WI38 (cell line): ENCODE data around the gene ELOVL6.

Experiments
- H3K4me3 ChIP-seq: 2 replicates; pipeline ENCODE4 v1.5.1; 2011; ENCODE audit warnings: low read depth, mild to moderate bottlenecking, control low read depth, low read length
- TF ChIP-seq, protein P1 (sequence below): IDR thresholded peaks from 2 replicates; pipeline ENCODE4 v1.5.1; 2012; ENCODE audit warnings: low read depth, mild to moderate bottlenecking, control low read depth, low read length

ELOVL6 gene

DNA sequence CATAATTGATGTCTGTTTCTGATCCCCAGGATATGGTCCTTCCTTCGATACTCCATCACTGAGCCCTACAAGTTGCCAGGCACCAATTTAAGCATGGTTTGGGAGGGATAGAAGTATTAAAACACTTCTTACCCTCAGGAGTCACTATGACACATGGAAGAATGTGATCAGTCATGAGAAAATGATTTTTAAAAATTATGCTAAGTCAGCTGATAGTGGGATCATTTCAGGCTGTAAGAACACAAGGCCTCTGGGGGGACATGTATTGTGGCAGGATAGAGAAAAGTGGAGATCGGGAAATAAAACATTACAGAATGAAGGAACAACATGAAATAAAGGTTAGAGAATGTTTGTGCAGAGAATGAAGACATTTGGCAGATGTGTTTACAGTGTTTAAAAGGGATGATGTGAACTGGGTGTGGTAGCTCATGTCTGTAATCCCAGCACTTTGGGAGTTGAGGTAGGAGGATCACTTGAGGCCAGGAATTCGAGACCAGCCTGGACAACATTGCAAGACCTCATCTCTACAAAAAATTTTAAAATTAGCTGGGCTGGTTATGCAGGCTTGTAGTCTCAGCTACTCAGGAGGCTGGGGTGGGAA, 64.0 kb downstream of the ELOVL6 start:
- TF ChIP-seq, protein P1, sequence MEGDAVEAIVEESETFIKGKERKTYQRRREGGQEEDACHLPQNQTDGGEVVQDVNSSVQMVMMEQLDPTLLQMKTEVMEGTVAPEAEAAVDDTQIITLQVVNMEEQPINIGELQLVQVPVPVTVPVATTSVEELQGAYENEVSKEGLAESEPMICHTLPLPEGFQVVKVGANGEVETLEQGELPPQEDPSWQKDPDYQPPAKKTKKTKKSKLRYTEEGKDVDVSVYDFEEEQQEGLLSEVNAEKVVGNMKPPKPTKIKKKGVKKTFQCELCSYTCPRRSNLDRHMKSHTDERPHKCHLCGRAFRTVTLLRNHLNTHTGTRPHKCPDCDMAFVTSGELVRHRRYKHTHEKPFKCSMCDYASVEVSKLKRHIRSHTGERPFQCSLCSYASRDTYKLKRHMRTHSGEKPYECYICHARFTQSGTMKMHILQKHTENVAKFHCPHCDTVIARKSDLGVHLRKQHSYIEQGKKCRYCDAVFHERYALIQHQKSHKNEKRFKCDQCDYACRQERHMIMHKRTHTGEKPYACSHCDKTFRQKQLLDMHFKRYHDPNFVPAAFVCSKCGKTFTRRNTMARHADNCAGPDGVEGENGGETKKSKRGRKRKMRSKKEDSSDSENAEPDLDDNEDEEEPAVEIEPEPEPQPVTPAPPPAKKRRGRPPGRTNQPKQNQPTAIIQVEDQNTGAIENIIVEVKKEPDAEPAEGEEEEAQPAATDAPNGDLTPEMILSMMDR: no peak
- no peak overlapping the region for H3K4me3 ChIP-seq

DNA sequence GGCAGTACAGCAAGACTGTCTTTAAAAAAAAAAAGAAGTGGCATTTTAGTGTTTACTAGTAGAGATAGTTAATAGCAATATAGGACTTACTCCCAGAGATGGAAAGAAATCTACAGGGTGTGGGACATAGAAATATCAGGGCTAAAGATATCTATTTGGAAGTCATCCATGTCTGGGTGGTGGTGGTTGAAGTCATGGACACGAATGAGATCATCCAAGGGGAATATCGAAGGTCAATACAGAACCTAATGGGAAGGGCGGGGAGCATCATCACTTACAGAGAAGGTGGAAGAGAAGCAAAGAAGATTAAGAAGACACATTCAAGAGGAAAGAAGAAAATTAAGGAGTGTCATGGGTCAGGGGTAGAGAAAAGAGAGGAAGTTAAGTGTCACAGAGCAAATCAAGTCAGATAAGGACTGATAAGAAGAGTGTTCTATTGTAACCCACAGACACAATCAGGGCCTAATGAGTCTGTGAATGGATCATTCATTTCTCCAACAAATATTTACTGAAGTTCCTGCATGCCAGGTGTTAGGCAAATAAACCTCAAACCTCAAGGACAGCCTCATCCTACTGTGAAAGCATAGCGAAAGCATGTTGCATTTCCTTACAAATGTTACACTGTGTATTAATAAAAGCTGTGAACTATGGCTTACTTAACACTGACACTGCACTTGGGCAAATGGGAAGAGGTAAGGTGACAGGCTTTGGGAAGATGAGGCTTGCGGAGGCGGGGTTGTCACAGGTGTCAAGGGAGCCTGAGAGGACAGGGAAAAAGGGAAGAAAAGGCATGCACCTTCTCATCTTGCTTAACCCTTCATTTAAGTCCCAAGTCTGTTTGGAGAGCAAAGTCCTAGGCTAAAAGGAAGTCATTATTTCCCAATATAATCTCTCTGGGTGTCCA, 65.3 kb downstream of the ELOVL6 start:
- TF ChIP-seq, protein P1: no peak
- H3K4me3 ChIP-seq: no peak overlapping the region

GRCh38 chr4:110131916-110132315, 66.5 kb downstream of the ELOVL6 start:
- TF ChIP-seq, protein P1: no peak
- no peak overlapping the region for H3K4me3 ChIP-seq

DNA sequence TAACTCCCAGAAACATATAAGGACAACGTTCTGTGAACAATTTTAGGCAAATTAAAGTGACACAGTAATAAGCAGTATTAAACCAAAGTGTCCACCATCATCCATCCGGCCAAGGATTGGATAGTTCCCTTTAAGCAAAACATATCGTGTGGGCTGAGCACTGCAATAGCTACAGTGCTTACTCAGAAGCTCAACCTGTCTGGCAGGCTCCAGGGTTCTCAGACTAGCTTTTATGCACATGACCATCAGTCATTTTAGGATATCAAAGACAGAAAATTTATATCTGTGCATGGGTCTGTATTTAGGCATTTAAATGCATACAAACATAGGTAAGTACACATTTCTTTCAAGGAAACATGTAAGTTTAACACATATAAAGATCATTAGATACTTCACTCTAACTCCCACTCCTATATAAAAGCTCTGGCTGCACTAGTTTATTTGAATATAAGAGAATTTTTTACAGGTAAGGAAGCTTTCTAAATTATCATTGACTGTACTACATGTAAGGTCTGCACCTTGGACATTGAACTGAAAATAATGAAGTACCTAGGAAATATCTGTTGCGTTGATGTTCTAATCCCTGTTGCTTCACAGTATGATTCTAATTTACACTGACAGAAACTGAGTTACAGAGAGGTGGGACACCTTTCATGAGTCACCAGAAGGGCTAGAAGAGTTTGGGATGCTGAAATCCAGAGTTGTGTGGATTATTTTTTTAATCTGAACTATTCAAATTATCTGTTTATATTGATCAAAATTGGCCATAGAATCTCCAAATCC, 67.6 kb downstream of the ELOVL6 start:
- no peak overlapping the region for H3K4me3 ChIP-seq
- TF ChIP-seq, protein P1: no peak

DNA sequence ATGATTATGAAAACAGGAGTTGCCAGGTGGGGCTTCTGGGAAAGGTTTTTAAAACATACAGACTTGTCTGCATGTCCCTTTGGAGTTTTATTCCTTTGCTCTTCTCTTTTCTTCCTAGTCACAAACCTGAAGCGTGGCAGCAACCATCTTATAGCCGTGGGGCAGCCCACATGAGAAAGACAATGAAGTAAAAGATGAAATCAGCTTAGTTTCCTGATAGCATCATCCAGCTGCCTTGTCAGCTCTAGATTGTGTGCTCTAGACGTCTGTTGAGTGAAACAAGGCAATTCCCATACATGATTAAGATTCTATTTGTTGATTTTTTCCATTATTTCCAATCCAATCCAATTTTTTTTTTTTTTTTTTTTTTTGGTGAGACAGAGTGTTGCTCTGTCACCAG, 68.9 kb downstream of the ELOVL6 start:
- H3K4me3 ChIP-seq: no peak overlapping the region
- TF ChIP-seq, protein P1: no peak

- TF ChIP-seq, protein P1: no peak
- no peak overlapping the region for H3K4me3 ChIP-seq
Measured at GRCh38 chr4:110128472-110128919, 69.9 kb downstream of the ELOVL6 start.
